ENCODE measurements around the gene NASP.

The NASP gene

GRCh38 chr1:45583666-45584350 is at the start of gene NASP:
Gene NASP (plus strand): TSS chr1:45584041. CDS start chr1:45584147, 106 bp downstream.
- Mint-ChIP-seq H3K27me3 (no peaks in the 10 kb centered on the region), H3K4me3 (peak within 1 kb of the TSS; percentile 99), H3K36me3 (peaks cover 5% of the 10 kb centered on the region), H3K27ac (peak within 1 kb of the TSS; percentile 99), H3K4me1 (peaks cover 27% of the 10 kb centered on the region), H3K9me3 (no peaks in the 10 kb centered on the region)

GRCh38 chr1:45535988-45536766 is 47.7 kb upstream of the NASP start:
- Mint-ChIP-seq H3K36me3 (no peaks in the 10 kb centered on the region), H3K27ac (no peak overlapping the region), H3K4me1 (peaks cover 4% of the 10 kb centered on the region), H3K4me3 (no peak overlapping the region), H3K27me3 (no peaks in the 10 kb centered on the region), H3K9me3 (no peaks in the 10 kb centered on the region)

- H3K9me3 Mint-ChIP-seq = no peaks in the 10 kb centered on the region
- H3K4me1 Mint-ChIP-seq = peaks cover 4% of the 10 kb centered on the region
- H3K27ac Mint-ChIP-seq = no peak overlapping the region
- H3K36me3 Mint-ChIP-seq = no peaks in the 10 kb centered on the region
- no peak overlapping the region for H3K4me3 Mint-ChIP-seq
- no peaks in the 10 kb centered on the region for H3K27me3 Mint-ChIP-seq
Observed at GRCh38 chr1:45536886-45537285, 47.0 kb upstream of the NASP start.

GRCh38 chr1:45541193-45541592 is 42.6 kb upstream of the NASP start:
- peak overlapping the region; percentile 27 for H3K4me3 Mint-ChIP-seq
- no peak overlapping the region for H3K27ac Mint-ChIP-seq
- no peaks in the 10 kb centered on the region for H3K9me3 Mint-ChIP-seq
- no peaks in the 10 kb centered on the region for H3K27me3 Mint-ChIP-seq
- H3K4me1 Mint-ChIP-seq = peaks cover 40% of the 10 kb centered on the region
- no peaks in the 10 kb centered on the region for H3K36me3 Mint-ChIP-seq

GRCh38 chr1:45542591-45542990 is 41.2 kb upstream of the NASP start:
- no peaks in the 10 kb centered on the region for H3K27me3 Mint-ChIP-seq
- no peaks in the 10 kb centered on the region for H3K9me3 Mint-ChIP-seq
- peak overlapping the region; percentile 4 for H3K27ac Mint-ChIP-seq
- H3K4me1 Mint-ChIP-seq = peaks cover 38% of the 10 kb centered on the region
- no peaks in the 10 kb centered on the region for H3K36me3 Mint-ChIP-seq
- H3K4me3 Mint-ChIP-seq = no peak overlapping the region

- Mint-ChIP-seq H3K36me3 (no peaks in the 10 kb centered on the region), H3K27ac (peak overlapping the region; percentile 90), H3K4me3 (peak overlapping the region; percentile 83), H3K4me1 (peaks cover 38% of the 10 kb centered on the region), H3K9me3 (no peaks in the 10 kb centered on the region), H3K27me3 (no peaks in the 10 kb centered on the region)
Observed at GRCh38 chr1:45543581-45544417, 40.0 kb upstream of the NASP start.

- no peaks in the 10 kb centered on the region for H3K9me3 Mint-ChIP-seq
- H3K4me1 Mint-ChIP-seq = peaks cover 38% of the 10 kb centered on the region
- no peaks in the 10 kb centered on the region for H3K36me3 Mint-ChIP-seq
- H3K27me3 Mint-ChIP-seq = no peaks in the 10 kb centered on the region
- no peak overlapping the region for H3K27ac Mint-ChIP-seq
- no peak overlapping the region for H3K4me3 Mint-ChIP-seq
Observed at GRCh38 chr1:45544530-45544929, 39.3 kb upstream of the NASP start.

GRCh38 chr1:45545019-45545493 is 38.8 kb upstream of the NASP start:
- no peaks in the 10 kb centered on the region for H3K36me3 Mint-ChIP-seq
- no peaks in the 10 kb centered on the region for H3K9me3 Mint-ChIP-seq
- H3K4me3 Mint-ChIP-seq = no peak overlapping the region
- H3K27ac Mint-ChIP-seq = peak overlapping the region; percentile 30
- peaks cover 38% of the 10 kb centered on the region for H3K4me1 Mint-ChIP-seq
- no peaks in the 10 kb centered on the region for H3K27me3 Mint-ChIP-seq

GRCh38 chr1:45545553-45546310 is 38.1 kb upstream of the NASP start:
- peaks cover 38% of the 10 kb centered on the region for H3K4me1 Mint-ChIP-seq
- no peaks in the 10 kb centered on the region for H3K9me3 Mint-ChIP-seq
- no peaks in the 10 kb centered on the region for H3K27me3 Mint-ChIP-seq
- peak overlapping the region; percentile 30 for H3K27ac Mint-ChIP-seq
- no peaks in the 10 kb centered on the region for H3K36me3 Mint-ChIP-seq
- H3K4me3 Mint-ChIP-seq = no peak overlapping the region

- Mint-ChIP-seq H3K4me3 (peak within 1 kb of the TSS; percentile 97), H3K36me3 (peaks cover 10% of the 10 kb centered on the region), H3K27me3 (no peaks in the 10 kb centered on the region), H3K27ac (peak within 1 kb of the TSS; percentile 95), H3K9me3 (no peaks in the 10 kb centered on the region), H3K4me1 (peaks cover 20% of the 10 kb centered on the region)
Observed at GRCh38 chr1:45550401-45551351, 33.2 kb upstream of the NASP start, which contains the start of gene AKR1A1. Gene AKR1A1 (plus strand): TSS chr1:45550826. CDS start chr1:45561795, 10,969 bp downstream.

- Mint-ChIP-seq H3K9me3 (no peaks in the 10 kb centered on the region), H3K27me3 (no peaks in the 10 kb centered on the region), H3K27ac (no peak overlapping the region), H3K4me1 (peaks cover 16% of the 10 kb centered on the region), H3K4me3 (peak overlapping the region; percentile 97), H3K36me3 (peaks cover 11% of the 10 kb centered on the region)
Observed at GRCh38 chr1:45551684-45552083, 32.2 kb upstream of the NASP start.

GRCh38 chr1:45552331-45552730 is 31.5 kb upstream of the NASP start:
- peaks cover 11% of the 10 kb centered on the region for H3K36me3 Mint-ChIP-seq
- H3K4me3 Mint-ChIP-seq = peak overlapping the region; percentile 64
- no peak overlapping the region for H3K27ac Mint-ChIP-seq
- peaks cover 16% of the 10 kb centered on the region for H3K4me1 Mint-ChIP-seq
- no peaks in the 10 kb centered on the region for H3K9me3 Mint-ChIP-seq
- no peaks in the 10 kb centered on the region for H3K27me3 Mint-ChIP-seq

GRCh38 chr1:45554198-45554597 is 29.6 kb upstream of the NASP start:
- Mint-ChIP-seq H3K36me3 (peaks cover 11% of the 10 kb centered on the region), H3K27ac (no peak overlapping the region), H3K4me3 (no peak overlapping the region), H3K27me3 (no peaks in the 10 kb centered on the region), H3K4me1 (peaks cover 16% of the 10 kb centered on the region), H3K9me3 (no peaks in the 10 kb centered on the region)

GRCh38 chr1:45557422-45557944 is 26.4 kb upstream of the NASP start:
- Mint-ChIP-seq H3K9me3 (no peaks in the 10 kb centered on the region), H3K27me3 (no peaks in the 10 kb centered on the region), H3K27ac (no peak overlapping the region)

More at GRCh38 chr1:45557422-45557944, 26.4 kb upstream of the NASP start:
- Mint-ChIP-seq H3K4me1 (peaks cover 14% of the 10 kb centered on the region), H3K36me3 (peaks cover 5% of the 10 kb centered on the region), H3K4me3 (no peak overlapping the region)

Measured in activated naive CD4-positive, alpha-beta T cell treated with anti-CD3 and anti-CD28 coated beads, Interleukin-2, amount 50 U/mL, for 24 hours (primary cell).